ENCODE results near the gene BCL11A. TPM values are rescaled to one million over a fixed set of nuclear protein-coding genes. Genes with fewer than 3 reads are reported as not detected.

Gene BCL11A
- total RNA-seq, 2 donors from 2014 or later = 14.3 to 16.2 TPM

DNA sequence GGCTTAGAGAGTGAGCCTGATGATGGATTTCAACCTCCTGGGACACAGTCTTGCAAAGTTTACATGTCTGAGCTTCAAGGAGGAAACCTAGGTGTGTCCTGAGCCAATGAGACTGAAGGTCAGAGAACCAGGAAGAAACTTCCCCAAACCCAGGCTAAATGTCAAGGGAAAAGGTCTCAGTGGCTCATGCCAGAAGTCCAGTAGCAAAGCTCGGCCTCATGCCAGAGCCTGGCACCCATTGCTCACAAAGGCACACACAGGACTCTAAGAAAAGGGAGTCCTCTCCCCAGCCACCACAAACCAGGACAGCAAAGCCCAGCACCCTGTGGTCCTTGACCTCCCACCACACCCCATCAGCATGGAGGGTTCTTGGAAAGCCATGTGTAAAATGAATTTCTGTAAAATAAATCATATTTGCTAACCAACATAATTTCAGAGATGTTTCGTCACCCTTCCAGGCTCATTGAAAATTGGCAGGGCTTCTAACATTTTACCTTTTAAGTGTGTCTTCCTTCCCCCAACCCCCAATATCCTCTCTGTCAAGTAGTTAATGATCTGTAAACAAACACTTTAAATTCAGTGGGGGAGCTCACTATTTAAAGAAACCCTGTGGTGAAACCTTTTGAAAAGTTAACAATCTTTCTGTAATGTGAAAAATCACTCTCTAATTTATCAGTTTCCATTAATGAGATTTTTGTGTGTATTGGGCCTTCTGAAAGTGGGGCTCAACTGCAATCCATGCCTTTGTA, 77.1 kb downstream of the BCL11A start:
- Histone ChIP-seq H3K9me3 (no peaks in the 10 kb centered on the region), H3K27ac (peak overlapping the region in 2 of 4 donors; percentile 5 to 22), H3K4me3 (no peak overlapping the region), H3K36me3 (replicated peaks in 1 of 2; ENCODE audit: insufficient read depth in 1 of 2, low read depth in 2 of 2) (no peaks in the 10 kb centered on the region), H3K4me1 (peaks cover 40% of the 10 kb centered on the region), H3K27me3 (no peaks in the 10 kb centered on the region)
- peak; percentile 32 to 76 (median 56) for DNase-seq
- intact Hi-C loops (cut with DNase I) = no loop called here
- no peak for TF ChIP-seq POLR2A (IDR thresholded peaks at IDR 0.05)
- TF ChIP-seq, protein P1, sequence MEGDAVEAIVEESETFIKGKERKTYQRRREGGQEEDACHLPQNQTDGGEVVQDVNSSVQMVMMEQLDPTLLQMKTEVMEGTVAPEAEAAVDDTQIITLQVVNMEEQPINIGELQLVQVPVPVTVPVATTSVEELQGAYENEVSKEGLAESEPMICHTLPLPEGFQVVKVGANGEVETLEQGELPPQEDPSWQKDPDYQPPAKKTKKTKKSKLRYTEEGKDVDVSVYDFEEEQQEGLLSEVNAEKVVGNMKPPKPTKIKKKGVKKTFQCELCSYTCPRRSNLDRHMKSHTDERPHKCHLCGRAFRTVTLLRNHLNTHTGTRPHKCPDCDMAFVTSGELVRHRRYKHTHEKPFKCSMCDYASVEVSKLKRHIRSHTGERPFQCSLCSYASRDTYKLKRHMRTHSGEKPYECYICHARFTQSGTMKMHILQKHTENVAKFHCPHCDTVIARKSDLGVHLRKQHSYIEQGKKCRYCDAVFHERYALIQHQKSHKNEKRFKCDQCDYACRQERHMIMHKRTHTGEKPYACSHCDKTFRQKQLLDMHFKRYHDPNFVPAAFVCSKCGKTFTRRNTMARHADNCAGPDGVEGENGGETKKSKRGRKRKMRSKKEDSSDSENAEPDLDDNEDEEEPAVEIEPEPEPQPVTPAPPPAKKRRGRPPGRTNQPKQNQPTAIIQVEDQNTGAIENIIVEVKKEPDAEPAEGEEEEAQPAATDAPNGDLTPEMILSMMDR (IDR thresholded peaks at IDR 0.05) = no peak
- WGBS, 2 donors = 36 to 49% methylated on average over 2 of the region's 2 CpGs
- ATAC-seq = no peak

DNA sequence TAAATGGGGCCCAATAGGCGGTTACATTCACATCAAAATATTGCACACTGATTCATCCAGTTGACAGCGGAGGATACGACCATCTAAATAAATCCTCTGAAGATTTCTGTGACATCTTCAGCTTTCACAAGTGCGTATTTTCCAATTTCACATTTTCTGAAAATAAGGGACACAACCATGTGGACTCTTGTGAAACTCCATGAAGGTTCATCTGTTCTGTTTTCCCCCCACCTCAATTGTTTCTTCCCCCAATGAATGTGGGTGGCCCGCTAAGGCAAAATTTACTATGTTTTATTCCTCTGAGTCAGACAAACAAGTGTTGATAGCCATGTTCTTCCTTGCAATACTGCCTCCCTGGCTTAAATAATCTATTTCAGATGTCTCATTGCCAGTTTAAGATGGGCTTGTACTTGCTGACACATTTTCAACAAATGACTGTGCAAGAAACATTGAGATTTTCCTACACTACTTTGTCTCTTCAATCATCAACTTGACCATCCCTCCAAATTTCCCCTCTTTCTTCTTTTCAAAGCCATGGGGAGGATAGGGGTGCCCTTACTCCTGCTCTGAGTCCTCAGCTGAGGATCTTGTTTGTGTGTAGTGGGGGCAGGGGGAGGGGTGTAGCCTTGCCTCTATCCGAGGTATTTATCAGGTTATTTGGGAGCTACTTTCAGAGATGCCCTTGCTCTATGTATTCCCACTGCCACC, 78.2 kb downstream of the BCL11A start:
- no peak overlapping the region for H3K27ac ChIP-seq
- TF ChIP-seq, protein P1 (IDR thresholded peaks at IDR 0.05) = no peak
- no peak for TF ChIP-seq POLR2A (IDR thresholded peaks at IDR 0.05)
- DNase-seq (no peak), ATAC-seq (no peak)
- H3K9me3 ChIP-seq = no peaks in the 10 kb centered on the region
- no peak overlapping the region for H3K4me3 ChIP-seq
- no peaks in the 10 kb centered on the region for H3K27me3 ChIP-seq
- peaks cover 29% of the 10 kb centered on the region for H3K4me1 ChIP-seq
- intact Hi-C loops (cut with DNase I) = no loop called here
- 82 to 85% methylated on average over 6 of the region's 6 CpGs for WGBS, 2 donors
- no peaks in the 10 kb centered on the region for H3K36me3 ChIP-seq (replicated peaks in 1 of 2; ENCODE audit: insufficient read depth in 1 of 2, low read depth in 2 of 2)

GRCh38 chr2:60474301-60474700, 79.2 kb downstream of the BCL11A start:
- Histone ChIP-seq H3K9me3 (no peaks in the 10 kb centered on the region), H3K4me3 (no peak overlapping the region), H3K27me3 (no peaks in the 10 kb centered on the region), H3K27ac (no peak overlapping the region), H3K4me1 (peaks cover 19% of the 10 kb centered on the region), H3K36me3 (replicated peaks in 1 of 2; ENCODE audit: insufficient read depth in 1 of 2, low read depth in 2 of 2) (no peaks in the 10 kb centered on the region)
- DNase-seq = no peak
- no peak for TF ChIP-seq POLR2A (IDR thresholded peaks at IDR 0.05)
- TF ChIP-seq, protein P1 (IDR thresholded peaks at IDR 0.05) = no peak
- 51 to 58% methylated on average over 2 of the region's 2 CpGs for WGBS, 2 donors
- no peak for ATAC-seq
- intact Hi-C loops (cut with DNase I) = no loop called here

DNA sequence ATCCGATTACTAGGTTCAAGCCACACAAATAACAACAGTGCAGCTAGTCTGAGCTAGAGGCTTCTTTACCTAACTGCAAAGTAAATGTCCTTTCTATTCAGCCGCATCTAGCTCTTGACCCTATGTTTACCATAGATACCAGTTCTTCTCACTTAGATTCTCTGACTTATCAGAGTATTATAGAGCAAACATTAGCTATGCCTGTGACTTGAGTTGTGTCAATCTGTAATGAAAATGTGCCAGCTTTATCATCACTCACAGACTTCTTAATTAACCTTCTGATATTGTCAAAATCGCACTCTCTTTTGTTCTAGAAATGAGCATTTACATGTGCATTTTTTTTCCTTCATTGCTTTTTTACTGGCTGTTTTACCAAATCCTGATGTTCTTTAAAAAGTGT, 79.9 kb downstream of the BCL11A start:
- H3K4me3 ChIP-seq = no peak overlapping the region

More for the DNA sequence above, 79.9 kb downstream of the BCL11A start:
- WGBS, 2 donors = 56 to 72% methylated on average over 3 of the region's 3 CpGs
- H3K36me3 ChIP-seq (replicated peaks in 1 of 2; ENCODE audit: insufficient read depth in 1 of 2, low read depth in 2 of 2) = no peaks in the 10 kb centered on the region
- DNase-seq (no peak), ATAC-seq (no peak)
- TF ChIP-seq POLR2A (IDR thresholded peaks at IDR 0.05) = no peak
- TF ChIP-seq, protein P1 (IDR thresholded peaks at IDR 0.05) = no peak
- no peaks in the 10 kb centered on the region for H3K27me3 ChIP-seq
- intact Hi-C loops (cut with DNase I) = no loop called here
- H3K9me3 ChIP-seq = no peaks in the 10 kb centered on the region
- no peak overlapping the region for H3K27ac ChIP-seq
- peaks cover 13% of the 10 kb centered on the region for H3K4me1 ChIP-seq
